NB4 (cell line): Measurements from ENCODE around the gene ACLY.

Experiments
- CTCF ChIP-seq: IDR thresholded peaks from one replicate; pipeline ENCODE4 v1.5.1; 2012; ENCODE audit warnings: low read depth, low read length
- MAX ChIP-seq: IDR thresholded peaks from 2 replicates; pipeline ENCODE4 v1.6.1; 2011; ENCODE audit warnings: low read depth, low read length
- POLR2A ChIP-seq: IDR thresholded peaks from 2 replicates; pipeline ENCODE4 v1.6.1; 2011; ENCODE audit warnings: mild to moderate bottlenecking; ENCODE audit not compliant: insufficient read length; ENCODE audit errors: extremely low read depth

GRCh38 chr17:41896726-41897125 lies 22.0 kb downstream of the ACLY start:
- no peak for TF ChIP-seq CTCF
- no peak for TF ChIP-seq POLR2A
- no peak for TF ChIP-seq MAX
